Measurements from ENCODE around the gene CD58. TPM values are rescaled to one million over a fixed set of nuclear protein-coding genes. Genes with fewer than 3 reads are reported as not detected.
A peak's percentile ranks its signal among the peaks of the same experiment; 100 is the strongest.
"Not testable (repeated sequence)": the region's sequence is repeated elsewhere in the genome, so short reads cannot be mapped to it uniquely, and the experiment has no call there.

CD58 gene
- polyA plus RNA-seq = 15.6 to 38.6 TPM (median 32.6 TPM) in 3 replicates
- polyA plus RNA-seq (2011; ENCODE audit: low read depth) = 18.5 TPM
- polyA plus RNA-seq (2011; cell fraction: cytosol; rRNA removed) = 9.7 and 31.0 TPM in 2 replicates
- 43.2 and 51.9 TPM in 2 replicates for polyA plus RNA-seq (2011; cell fraction: nucleus; rRNA removed)
- 13.9 and 22.2 TPM in 2 replicates for polyA plus RNA-seq (2012; ENCODE audit: low replicate concordance)
- polyA minus RNA-seq = 4.1 to 14.3 TPM (median 7.4 TPM) in 3 replicates
- 7.5 TPM for polyA minus RNA-seq (2011; cell fraction: cytosol; rRNA and poly(A)+ RNA removed)
- 12.2 and 19.2 TPM in 2 replicates for polyA minus RNA-seq (2011; cell fraction: nucleus; rRNA and poly(A)+ RNA removed)

GRCh38 chr1:116570358-116571214, at the start of gene CD58:
Gene CD58, minus strand, starts transcription at chr1:116571026. Its CDS starts 54 bp downstream, at chr1:116570972.
- peak within 1 kb of the TSS; percentile 96 for H3K4me2 ChIP-seq (ENCODE audit: control insufficient read depth, extremely low read depth, insufficient read depth, low read depth, low read length)
- dilution Hi-C loops (cut with MboI; ENCODE audit: extremely low pct_ligation_motif_present, low sequenced_read_pairs) = no loop called here
- peak within 1 kb of the TSS; percentile 86 for H2AFZ ChIP-seq (ENCODE audit: control insufficient read depth, low read length)
- peaks cover 24% of the 10 kb centered on the region for H3K79me2 ChIP-seq (ENCODE audit: control insufficient read depth, insufficient read depth, low read length)
- H3K27ac ChIP-seq (ENCODE audit: control insufficient read depth, insufficient read depth, low read length) = peak within 1 kb of the TSS; percentile 87
- TF ChIP-seq CTCF (optimal IDR thresholded peaks at IDR 0.05 in 1 of 3, IDR thresholded peaks at IDR 0.05 in 1 of 3, conservative IDR thresholded peaks at IDR 0.05 in 1 of 3; ENCODE audit: extremely low read depth in 1 of 3, insufficient read depth in 2 of 3, low read length in 3 of 3) (peak; percentile 57 to 80 (median 69)), EZH2 (IDR thresholded peaks at IDR 0.05; ENCODE audit: low read length) (no peak)
- H3K36me3 ChIP-seq (ENCODE audit: control insufficient read depth in 2 of 2, extremely low read depth in 1 of 2, insufficient read depth in 2 of 2, low read length in 2 of 2) = peaks cover 2 to 4% of the 10 kb centered on the region in 2 experiments
- H3K4me1 ChIP-seq (ENCODE audit: control insufficient read depth, extremely low read depth, insufficient read depth, low read length) = peaks cover 20% of the 10 kb centered on the region
- no peaks in the 10 kb centered on the region for H3K27me3 ChIP-seq (ENCODE audit: control insufficient read depth, extremely low read depth, insufficient read depth, low read length)
- FAIRE-seq = no peak
- H3K9ac ChIP-seq (ENCODE audit: control insufficient read depth, extremely low read depth, insufficient read depth, low read length) = peak within 1 kb of the TSS; percentile 92
- H3K4me3 ChIP-seq (ENCODE audit: control insufficient read depth in 2 of 3, extremely low read depth in 1 of 3, insufficient read depth in 2 of 3, low read depth in 1 of 3, low read length in 3 of 3) = peak within 1 kb of the TSS; percentile 82 to 94 (median 83)
- DNase-seq (ENCODE audit: low read depth, low spot score) = no peak
- H4K20me1 ChIP-seq (ENCODE audit: control insufficient read depth, extremely low read depth, insufficient read depth, low read length) = peaks cover 2% of the 10 kb centered on the region
- H3K9me3 ChIP-seq (ENCODE audit: control insufficient read depth, low read depth, low read length) = no peaks in the 10 kb centered on the region
- no peaks in the 10 kb centered on the region for H3K9me1 ChIP-seq (ENCODE audit: control insufficient read depth, extremely low read depth, insufficient read depth, low read length)

GRCh38 chr1:116620392-116620791, 49.6 kb upstream of the CD58 start:
- peaks cover 19% of the 10 kb centered on the region for H3K4me1 ChIP-seq (ENCODE audit: control insufficient read depth, extremely low read depth, insufficient read depth, low read length)
- H3K9me1 ChIP-seq (ENCODE audit: control insufficient read depth, extremely low read depth, insufficient read depth, low read length); H3K27ac ChIP-seq (ENCODE audit: control insufficient read depth, insufficient read depth, low read length); H3K9ac ChIP-seq (ENCODE audit: control insufficient read depth, extremely low read depth, insufficient read depth, low read length); FAIRE-seq; dilution Hi-C loops (cut with MboI; ENCODE audit: extremely low pct_ligation_motif_present, low sequenced_read_pairs); H3K4me3 ChIP-seq (ENCODE audit: control insufficient read depth in 2 of 3, extremely low read depth in 1 of 3, insufficient read depth in 2 of 3, low read depth in 1 of 3, low read length in 3 of 3); H3K36me3 ChIP-seq (ENCODE audit: control insufficient read depth in 2 of 2, extremely low read depth in 1 of 2, insufficient read depth in 2 of 2, low read length in 2 of 2); H4K20me1 ChIP-seq (ENCODE audit: control insufficient read depth, extremely low read depth, insufficient read depth, low read length); H3K27me3 ChIP-seq (ENCODE audit: control insufficient read depth, extremely low read depth, insufficient read depth, low read length); H3K9me3 ChIP-seq (ENCODE audit: control insufficient read depth, low read depth, low read length); H2AFZ ChIP-seq (ENCODE audit: control insufficient read depth, low read length); DNase-seq (ENCODE audit: low read depth, low spot score); H3K4me2 ChIP-seq (ENCODE audit: control insufficient read depth, extremely low read depth, insufficient read depth, low read depth, low read length): not testable (repeated sequence)
- peaks cover 23% of the 10 kb centered on the region for H3K79me2 ChIP-seq (ENCODE audit: control insufficient read depth, insufficient read depth, low read length)

GRCh38 chr1:116619106-116619505, 48.3 kb upstream of the CD58 start:
- FAIRE-seq; H3K27ac ChIP-seq (ENCODE audit: control insufficient read depth, insufficient read depth, low read length); dilution Hi-C loops (cut with MboI; ENCODE audit: extremely low pct_ligation_motif_present, low sequenced_read_pairs); H4K20me1 ChIP-seq (ENCODE audit: control insufficient read depth, extremely low read depth, insufficient read depth, low read length); H3K9me1 ChIP-seq (ENCODE audit: control insufficient read depth, extremely low read depth, insufficient read depth, low read length); H2AFZ ChIP-seq (ENCODE audit: control insufficient read depth, low read length); DNase-seq (ENCODE audit: low read depth, low spot score); H3K4me2 ChIP-seq (ENCODE audit: control insufficient read depth, extremely low read depth, insufficient read depth, low read depth, low read length); H3K36me3 ChIP-seq (ENCODE audit: control insufficient read depth in 2 of 2, extremely low read depth in 1 of 2, insufficient read depth in 2 of 2, low read length in 2 of 2); H3K9ac ChIP-seq (ENCODE audit: control insufficient read depth, extremely low read depth, insufficient read depth, low read length); H3K9me3 ChIP-seq (ENCODE audit: control insufficient read depth, low read depth, low read length); H3K4me3 ChIP-seq (ENCODE audit: control insufficient read depth in 2 of 3, extremely low read depth in 1 of 3, insufficient read depth in 2 of 3, low read depth in 1 of 3, low read length in 3 of 3); H3K27me3 ChIP-seq (ENCODE audit: control insufficient read depth, extremely low read depth, insufficient read depth, low read length): not testable (repeated sequence)
- peaks cover 17% of the 10 kb centered on the region for H3K79me2 ChIP-seq (ENCODE audit: control insufficient read depth, insufficient read depth, low read length)
- peaks cover 19% of the 10 kb centered on the region for H3K4me1 ChIP-seq (ENCODE audit: control insufficient read depth, extremely low read depth, insufficient read depth, low read length)

GRCh38 chr1:116617808-116618207, 47.0 kb upstream of the CD58 start:
- H3K27me3 ChIP-seq (ENCODE audit: control insufficient read depth, extremely low read depth, insufficient read depth, low read length); H3K4me3 ChIP-seq (ENCODE audit: control insufficient read depth in 2 of 3, extremely low read depth in 1 of 3, insufficient read depth in 2 of 3, low read depth in 1 of 3, low read length in 3 of 3); H4K20me1 ChIP-seq (ENCODE audit: control insufficient read depth, extremely low read depth, insufficient read depth, low read length); H3K27ac ChIP-seq (ENCODE audit: control insufficient read depth, insufficient read depth, low read length); H2AFZ ChIP-seq (ENCODE audit: control insufficient read depth, low read length); dilution Hi-C loops (cut with MboI; ENCODE audit: extremely low pct_ligation_motif_present, low sequenced_read_pairs); H3K9me3 ChIP-seq (ENCODE audit: control insufficient read depth, low read depth, low read length); FAIRE-seq; DNase-seq (ENCODE audit: low read depth, low spot score); H3K4me2 ChIP-seq (ENCODE audit: control insufficient read depth, extremely low read depth, insufficient read depth, low read depth, low read length); H3K36me3 ChIP-seq (ENCODE audit: control insufficient read depth in 2 of 2, extremely low read depth in 1 of 2, insufficient read depth in 2 of 2, low read length in 2 of 2); H3K9ac ChIP-seq (ENCODE audit: control insufficient read depth, extremely low read depth, insufficient read depth, low read length); H3K9me1 ChIP-seq (ENCODE audit: control insufficient read depth, extremely low read depth, insufficient read depth, low read length): not testable (repeated sequence)
- H3K79me2 ChIP-seq (ENCODE audit: control insufficient read depth, insufficient read depth, low read length) = peaks cover 13% of the 10 kb centered on the region
- peaks cover 15% of the 10 kb centered on the region for H3K4me1 ChIP-seq (ENCODE audit: control insufficient read depth, extremely low read depth, insufficient read depth, low read length)

Measured in keratinocyte (primary cell).